Skeletal muscle satellite cell (primary cell): ENCODE measurements around the gene EVX1.
A peak's percentile ranks its signal among the peaks of the same experiment; 100 is the strongest.

Experiments
- H3K27me3 ChIP-seq: 2 replicates; pipeline ENCODE4 v1.7.0; 2013; ENCODE audit warnings: low read length; ENCODE audit not compliant: control insufficient read depth, insufficient read depth
- H3K36me3 ChIP-seq: 2 replicates; pipeline ENCODE4 v1.7.0; 2013; ENCODE audit warnings: mild to moderate bottlenecking, control low read depth, low read length; ENCODE audit not compliant: insufficient read depth
- H3K4me1 ChIP-seq: 2 replicates; pipeline ENCODE4 v1.7.0; 2013; ENCODE audit warnings: low read length; ENCODE audit not compliant: control insufficient read depth, insufficient read depth
- H3K4me2 ChIP-seq: 2 replicates; pipeline ENCODE4 v1.7.0; 2013; ENCODE audit warnings: mild to moderate bottlenecking, low read length
- H3K4me3 ChIP-seq: 2 replicates; pipeline ENCODE4 v1.7.0; 2013; ENCODE audit warnings: low read length
- H3K9ac ChIP-seq: 2 replicates; pipeline ENCODE4 v1.7.0; 2013; ENCODE audit warnings: mild to moderate bottlenecking, low read depth, low read length, moderate library complexity
- H3K9me3 ChIP-seq: replicated peaks from 2 replicates; pipeline ENCODE4 v1.7.0; 2013; ENCODE audit warnings: mild to moderate bottlenecking, control low read depth, low read length

Gene EVX1

DNA sequence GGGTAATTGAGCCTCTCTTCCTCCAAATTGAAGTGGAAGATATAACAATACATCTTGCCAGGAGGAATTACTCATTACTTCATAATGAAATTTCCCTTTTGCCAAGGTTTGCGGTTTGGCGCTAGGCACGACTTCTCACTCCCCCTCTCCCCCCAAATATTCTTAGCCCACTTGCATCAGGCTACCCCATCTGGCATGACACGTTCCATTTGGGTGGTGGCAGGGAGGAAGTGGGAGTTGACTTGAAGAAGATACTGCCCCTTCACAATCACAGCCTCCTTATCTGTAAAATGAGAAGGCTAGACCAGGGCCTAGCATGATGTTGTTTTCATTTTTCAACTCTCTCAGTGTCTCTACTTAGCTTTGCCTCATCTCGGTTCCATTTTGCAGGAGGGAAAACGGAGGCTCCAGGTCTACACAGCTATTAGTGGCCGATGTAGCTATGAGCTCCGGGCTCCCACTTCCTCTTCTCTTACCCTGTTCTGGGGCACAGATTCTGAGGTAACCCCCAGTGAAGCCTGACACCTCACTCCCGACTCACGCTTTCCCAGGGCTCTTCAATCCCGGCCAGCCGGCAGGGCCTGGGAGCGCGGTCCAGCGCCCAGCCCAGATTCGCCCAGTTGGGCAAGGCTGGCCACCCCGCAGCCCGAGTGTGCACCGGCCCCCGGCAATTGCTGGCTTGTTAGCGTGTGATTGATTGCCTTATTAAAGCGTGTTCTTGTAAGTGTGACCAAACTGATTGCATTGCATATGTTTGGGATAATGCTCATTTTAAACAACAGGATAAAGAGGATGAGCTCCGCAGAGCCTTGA is 6.5 kb downstream of the EVX1 start:
- peaks cover 7% of the 10 kb centered on the region for H3K4me1 ChIP-seq
- no peak overlapping the region for H3K4me3 ChIP-seq
- H3K9ac ChIP-seq, result no peak overlapping the region
- peak overlapping the region; percentile 1 for H3K4me2 ChIP-seq
- no peaks in the 10 kb centered on the region for H3K36me3 ChIP-seq
- no peaks in the 10 kb centered on the region for H3K9me3 ChIP-seq
- peaks cover 99% of the 10 kb centered on the region for H3K27me3 ChIP-seq

DNA sequence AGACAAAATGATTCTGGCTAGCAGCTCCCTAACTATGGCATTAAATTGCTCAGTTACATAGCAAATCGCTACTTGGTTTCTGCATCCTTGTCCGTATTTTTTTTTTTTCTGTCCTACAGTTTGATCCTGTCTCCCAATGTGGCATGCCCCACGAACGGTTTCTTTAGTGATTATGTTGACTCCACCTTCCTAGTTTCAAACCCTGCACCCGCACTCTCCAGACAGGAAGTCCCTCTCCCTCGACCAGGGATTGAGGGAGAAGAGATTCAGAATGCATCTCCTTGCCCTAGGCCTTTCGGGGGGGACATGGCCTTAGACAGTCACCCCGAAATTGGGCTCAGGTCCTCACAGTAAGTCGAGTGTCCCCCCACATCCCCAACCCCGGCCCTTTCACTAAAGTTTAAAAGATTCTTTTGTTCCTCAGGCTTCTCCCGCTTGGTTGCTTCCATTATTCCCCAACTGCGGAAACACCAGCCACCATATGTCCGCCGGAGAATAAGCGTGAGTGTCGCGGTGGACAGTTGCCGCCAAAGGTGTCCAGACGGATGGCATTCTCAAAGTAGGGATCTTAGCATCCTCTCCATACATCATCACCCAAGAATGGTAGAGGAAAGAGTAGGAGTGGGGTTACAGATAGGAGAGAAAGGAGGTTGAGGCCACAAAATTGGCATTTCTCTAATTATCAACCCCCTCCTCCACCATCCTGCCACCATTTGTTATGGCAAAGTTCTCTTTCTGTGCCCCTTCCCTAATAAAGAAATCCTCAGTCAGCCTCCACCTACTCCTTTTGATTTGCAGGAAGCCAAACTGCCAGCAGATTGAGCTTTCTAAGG is 7.3 kb downstream of the EVX1 start:
- Histone ChIP-seq H3K4me1 (peaks cover 7% of the 10 kb centered on the region), H3K36me3 (no peaks in the 10 kb centered on the region), H3K4me3 (no peak overlapping the region), H3K9ac (no peak overlapping the region), H3K9me3 (no peaks in the 10 kb centered on the region), H3K4me2 (no peak overlapping the region), H3K27me3 (peaks cover 96% of the 10 kb centered on the region)

DNA sequence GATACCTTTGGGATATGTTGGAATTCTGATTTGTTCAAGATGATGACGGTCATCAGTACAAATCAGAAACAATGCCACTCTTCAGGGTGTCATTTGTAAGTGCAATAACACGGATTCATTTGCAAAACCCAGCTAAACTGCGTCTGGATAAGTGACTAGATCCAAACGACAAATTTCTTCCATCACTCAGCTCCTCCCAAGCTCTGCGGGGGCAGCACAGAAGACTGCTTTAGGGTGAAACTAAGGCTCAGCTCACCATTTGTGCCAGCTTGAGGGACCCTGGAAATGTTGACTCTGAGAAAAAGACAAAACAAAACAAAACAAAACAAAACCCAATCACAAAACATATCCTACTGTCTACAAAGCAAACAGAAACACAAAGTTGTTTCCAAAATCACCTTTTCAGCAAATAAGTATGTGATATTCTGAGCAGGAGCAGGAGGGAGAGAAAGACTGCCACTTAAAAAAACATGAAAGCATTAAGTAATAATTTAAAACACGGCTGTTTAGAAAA is 8.0 kb downstream of the EVX1 start:
- H3K36me3 ChIP-seq, result no peaks in the 10 kb centered on the region
- no peak overlapping the region for H3K9ac ChIP-seq
- no peak overlapping the region for H3K4me2 ChIP-seq
- no peaks in the 10 kb centered on the region for H3K9me3 ChIP-seq
- peaks cover 89% of the 10 kb centered on the region for H3K27me3 ChIP-seq
- no peak overlapping the region for H3K4me3 ChIP-seq
- H3K4me1 ChIP-seq, result peaks cover 2% of the 10 kb centered on the region

DNA sequence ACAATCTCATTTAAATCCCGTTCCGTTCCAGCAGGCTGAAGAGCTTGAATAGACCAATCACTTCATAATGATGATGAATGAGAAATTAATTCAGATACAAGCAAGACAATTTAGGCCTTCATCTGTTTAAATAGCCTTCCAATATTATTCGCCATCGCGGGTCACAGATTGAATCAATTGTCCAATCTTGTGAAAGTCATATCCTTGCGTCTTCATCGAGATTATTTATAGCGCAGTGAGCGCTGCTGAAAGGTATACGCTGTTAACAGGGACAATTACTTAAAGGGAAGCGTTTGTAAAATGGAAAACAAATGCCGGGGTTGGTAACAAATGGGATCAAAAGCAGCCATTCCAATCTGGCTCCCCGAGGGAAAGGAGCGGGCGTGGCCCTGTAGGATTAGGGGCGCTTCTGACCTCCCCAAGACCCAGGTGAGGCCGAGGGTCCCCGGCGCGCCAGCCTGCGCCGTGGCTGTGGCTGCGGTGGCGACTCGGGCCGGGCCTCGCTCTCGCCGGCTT is 8.6 kb downstream of the EVX1 start:
- no peaks in the 10 kb centered on the region for H3K9me3 ChIP-seq
- H3K36me3 ChIP-seq, result no peaks in the 10 kb centered on the region
- H3K27me3 ChIP-seq, result peaks cover 83% of the 10 kb centered on the region
- H3K4me2 ChIP-seq, result no peak overlapping the region
- no peak overlapping the region for H3K4me3 ChIP-seq
- no peak overlapping the region for H3K9ac ChIP-seq
- no peaks in the 10 kb centered on the region for H3K4me1 ChIP-seq

DNA sequence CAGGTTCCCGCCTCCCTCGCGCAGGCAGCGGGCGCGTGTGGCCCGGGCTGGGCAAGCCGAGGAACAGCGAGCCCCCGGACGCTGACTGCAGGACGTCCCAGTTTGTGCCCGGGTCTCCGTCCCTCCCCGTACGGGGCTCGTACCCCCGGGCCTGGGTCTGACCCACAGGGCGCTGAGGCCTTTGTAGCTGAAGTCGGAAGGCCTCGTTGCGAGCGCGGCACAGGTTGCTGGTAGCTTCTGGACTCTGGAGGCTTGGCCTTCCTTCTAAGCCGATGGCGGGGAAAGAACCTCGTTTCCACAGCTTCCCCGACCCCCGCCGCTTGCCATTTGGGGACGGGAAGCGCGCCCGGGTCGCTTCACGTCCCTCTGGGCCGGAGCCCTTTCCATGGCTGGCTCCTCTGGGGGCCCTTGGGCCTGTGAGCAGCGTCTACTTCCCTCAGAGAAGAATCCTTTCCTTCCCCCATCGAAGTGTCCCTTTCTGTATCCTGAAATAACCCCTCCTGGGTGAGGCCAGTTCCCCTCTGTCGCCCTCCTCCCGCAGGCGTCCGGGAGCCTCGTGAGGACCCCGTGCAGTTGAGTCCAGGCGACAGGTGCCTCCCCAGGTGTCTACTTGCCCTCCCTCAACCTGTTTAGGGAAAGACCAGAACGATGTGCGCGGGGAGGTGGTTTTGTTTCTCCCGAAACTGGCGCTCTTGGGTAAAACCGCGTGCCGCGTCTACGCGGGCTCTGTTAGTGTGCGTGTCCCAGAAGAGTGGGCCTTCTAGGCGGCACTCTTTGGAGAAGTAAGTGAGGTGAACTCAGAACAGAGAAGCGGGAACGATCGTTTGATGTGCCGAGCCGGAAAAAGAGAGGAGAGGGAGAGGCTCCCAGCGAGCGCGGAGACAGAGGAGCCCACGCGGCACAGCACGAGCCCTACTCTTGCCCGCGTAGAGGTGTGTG is 9.3 kb downstream of the EVX1 start:
- Histone ChIP-seq H3K9me3 (no peaks in the 10 kb centered on the region), H3K4me3 (no peak overlapping the region), H3K4me2 (no peak overlapping the region), H3K36me3 (no peaks in the 10 kb centered on the region), H3K27me3 (peaks cover 76% of the 10 kb centered on the region), H3K9ac (no peak overlapping the region), H3K4me1 (no peaks in the 10 kb centered on the region)

DNA sequence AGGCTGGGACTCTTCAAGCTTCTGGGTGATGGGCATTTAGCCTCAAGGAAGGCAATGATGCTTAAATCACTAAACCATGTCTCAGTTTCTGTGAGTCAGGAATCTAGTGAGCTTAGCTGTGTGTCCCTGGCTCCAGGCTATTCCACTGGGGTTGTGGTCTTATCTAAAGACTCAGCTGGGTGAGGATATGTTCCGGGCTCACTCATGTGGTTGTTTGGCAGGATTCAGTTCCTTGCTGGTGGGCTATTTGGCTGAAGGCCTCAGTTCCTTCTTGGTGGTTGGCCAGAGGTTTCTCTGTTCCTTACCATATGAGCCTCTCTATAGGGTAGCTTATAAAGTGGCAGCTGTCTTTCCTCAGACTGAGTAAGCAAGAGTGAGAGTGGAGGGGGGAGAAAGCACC is 12.0 kb downstream of the EVX1 start:
- Histone ChIP-seq H3K4me1 (no peaks in the 10 kb centered on the region), H3K4me3 (no peak overlapping the region), H3K4me2 (no peak overlapping the region), H3K36me3 (no peaks in the 10 kb centered on the region), H3K9me3 (no peaks in the 10 kb centered on the region), H3K9ac (no peak overlapping the region), H3K27me3 (peaks cover 49% of the 10 kb centered on the region)

DNA sequence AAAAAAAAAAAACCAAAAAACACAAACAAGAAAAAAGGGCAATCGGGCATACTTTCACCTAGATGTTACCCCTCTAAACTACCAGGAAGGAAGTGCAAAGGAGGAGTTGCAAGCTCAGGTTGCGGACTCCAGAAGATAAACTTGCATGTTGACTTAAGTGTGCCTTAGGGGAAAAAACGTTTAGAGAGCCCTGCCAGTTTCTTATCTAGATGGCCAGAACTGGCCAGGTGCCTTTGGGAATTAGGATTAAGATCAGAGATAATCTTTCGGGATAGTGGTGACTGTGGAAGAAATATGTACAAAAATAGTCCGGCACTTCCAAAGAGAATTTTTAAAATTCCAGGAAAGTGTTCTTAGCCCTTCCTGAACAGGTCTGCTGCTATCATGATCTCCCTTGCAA is 17.6 kb downstream of the EVX1 start:
- no peaks in the 10 kb centered on the region for H3K36me3 ChIP-seq
- no peak overlapping the region for H3K9ac ChIP-seq
- no peaks in the 10 kb centered on the region for H3K9me3 ChIP-seq
- peaks cover 6% of the 10 kb centered on the region for H3K27me3 ChIP-seq
- no peak overlapping the region for H3K4me3 ChIP-seq
- no peaks in the 10 kb centered on the region for H3K4me1 ChIP-seq
- no peak overlapping the region for H3K4me2 ChIP-seq

DNA sequence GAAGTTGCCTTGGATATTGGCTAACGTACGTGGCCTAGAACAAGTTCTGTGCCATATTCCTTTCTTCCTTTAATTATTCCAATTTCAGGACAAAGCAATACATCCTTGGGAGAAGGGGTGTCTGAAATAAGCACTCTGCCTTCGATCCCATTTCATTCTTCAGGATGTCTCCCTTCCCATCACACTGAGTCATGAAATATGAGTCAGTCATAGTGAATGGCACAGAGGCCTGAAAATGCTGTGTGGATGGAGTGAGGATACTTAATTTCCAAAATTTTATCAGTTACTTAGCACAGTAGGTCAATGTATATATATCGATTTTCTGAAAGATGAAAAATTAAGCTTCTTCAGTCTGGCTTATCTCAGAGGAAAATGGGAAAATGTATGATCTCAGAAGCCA is 19.5 kb downstream of the EVX1 start:
- H3K4me1 ChIP-seq, result no peaks in the 10 kb centered on the region
- no peaks in the 10 kb centered on the region for H3K9me3 ChIP-seq
- H3K9ac ChIP-seq, result no peak overlapping the region
- H3K27me3 ChIP-seq, result peaks cover 6% of the 10 kb centered on the region
- H3K36me3 ChIP-seq, result no peaks in the 10 kb centered on the region
- H3K4me2 ChIP-seq, result no peak overlapping the region
- H3K4me3 ChIP-seq, result no peak overlapping the region

DNA sequence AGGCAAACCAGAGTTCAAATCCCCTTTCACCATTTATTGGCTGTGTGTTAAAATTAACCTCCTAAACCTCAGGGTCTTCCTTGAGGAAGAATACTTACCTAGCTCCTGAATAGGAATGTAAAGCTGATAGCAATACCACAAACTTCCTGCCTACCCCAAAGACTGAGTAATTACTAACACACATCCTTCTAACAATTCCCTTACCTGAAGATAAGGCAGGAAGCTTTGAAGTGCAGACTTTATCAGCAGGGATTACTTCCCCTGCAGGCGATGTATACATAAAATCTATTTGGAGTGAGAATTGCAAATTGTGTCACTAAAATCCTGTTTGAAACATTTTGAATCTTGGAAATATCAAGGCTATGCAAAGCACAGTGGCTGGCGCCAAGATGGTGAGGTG is 21.2 kb downstream of the EVX1 start:
- H3K4me3 ChIP-seq, result no peak overlapping the region
- no peaks in the 10 kb centered on the region for H3K9me3 ChIP-seq
- no peaks in the 10 kb centered on the region for H3K4me1 ChIP-seq
- H3K27me3 ChIP-seq, result peaks cover 6% of the 10 kb centered on the region
- no peaks in the 10 kb centered on the region for H3K36me3 ChIP-seq
- H3K4me2 ChIP-seq, result no peak overlapping the region
- H3K9ac ChIP-seq, result no peak overlapping the region

DNA sequence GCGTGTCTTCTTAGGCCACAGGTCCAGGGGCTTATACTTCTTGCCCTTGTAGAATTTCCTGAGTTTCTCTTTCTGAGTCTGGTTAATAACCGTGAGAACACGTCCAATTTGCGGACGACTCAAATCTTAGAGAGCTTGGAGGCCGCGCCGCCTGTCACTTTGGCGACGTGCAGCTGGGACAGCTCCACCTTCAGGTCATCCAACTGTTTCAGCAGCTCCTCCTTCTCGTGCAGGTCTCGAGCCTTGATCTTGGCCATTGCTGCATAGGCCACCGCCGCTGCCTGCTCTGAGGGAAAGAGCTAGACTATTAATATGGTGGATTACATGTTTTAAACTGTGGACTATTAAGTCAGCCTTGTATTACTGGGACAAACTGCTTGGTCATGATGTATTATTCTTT is 26.9 kb downstream of the EVX1 start:
- Histone ChIP-seq H3K9me3 (no peaks in the 10 kb centered on the region), H3K36me3 (no peaks in the 10 kb centered on the region), H3K4me1 (no peaks in the 10 kb centered on the region), H3K27me3 (no peaks in the 10 kb centered on the region), H3K9ac (no peak overlapping the region), H3K4me3 (no peak overlapping the region), H3K4me2 (no peak overlapping the region)

DNA sequence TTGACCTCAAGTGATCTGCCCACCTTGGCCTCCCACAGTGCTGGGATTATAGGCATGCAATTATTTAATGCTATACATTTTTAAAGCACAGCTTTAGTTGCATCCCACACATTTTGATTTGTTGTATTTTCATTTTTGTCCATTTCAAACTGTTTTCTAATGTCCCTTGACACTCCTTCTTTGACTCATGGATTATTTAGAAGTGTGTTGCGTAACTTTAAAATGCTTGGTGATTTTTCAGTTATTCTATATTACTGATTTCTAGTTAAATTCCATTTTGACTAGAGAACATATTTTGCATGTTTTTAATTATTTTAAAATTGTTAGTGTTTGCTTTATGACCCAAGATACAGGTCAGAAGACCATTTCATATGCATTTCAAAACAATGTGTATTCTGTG is 28.8 kb downstream of the EVX1 start:
- H3K9me3 ChIP-seq, result no peaks in the 10 kb centered on the region
- no peak overlapping the region for H3K4me2 ChIP-seq
- no peaks in the 10 kb centered on the region for H3K4me1 ChIP-seq
- no peak overlapping the region for H3K4me3 ChIP-seq
- no peaks in the 10 kb centered on the region for H3K27me3 ChIP-seq
- no peaks in the 10 kb centered on the region for H3K36me3 ChIP-seq
- H3K9ac ChIP-seq, result no peak overlapping the region
